GM18505 (cell line): ENCODE results near the gene ZBTB5.
A peak's percentile ranks its signal among the peaks of the same experiment; 100 is the strongest.
"Not testable (repeated sequence)": the region's sequence is repeated elsewhere in the genome, so short reads cannot be mapped to it uniquely, and the experiment has no call there.

Experiments used
- ATAC-seq: cut with Tn5 transposase; IDR thresholded peaks from one replicate; pipeline ENCODE4 v1.9.1; 2021; ENCODE audit not compliant: unreplicated experiment
- POLR2A ChIP-seq: IDR thresholded peaks from 4 replicates; pipeline ENCODE4 v1.6.1; 2011; ENCODE audit warnings: borderline replicate concordance; ENCODE audit not compliant: insufficient read depth, insufficient read length; ENCODE audit errors: extremely low read depth

The ZBTB5 gene

GRCh38 chr9:37465249-37466036, at the start of gene ZBTB5:
Gene ZBTB5, minus strand, starts transcription at chr9:37465450. Its CDS starts 22,899 bp downstream, at chr9:37442551.
- peak; percentile 70 for ATAC-seq

GRCh38 chr9:37514999-37515398, 49.7 kb upstream of the ZBTB5 start:
- TF ChIP-seq POLR2A, result no peak
- no peak for ATAC-seq

More at GRCh38 chr9:37465249-37466036, at the start of gene ZBTB5:
- TF ChIP-seq POLR2A, result peak; percentile 59

GRCh38 chr9:37514415-37514814, 49.2 kb upstream of the ZBTB5 start:
- ATAC-seq, result not testable (repeated sequence)

- ATAC-seq, result no peak
- TF ChIP-seq POLR2A, result no peak
These were observed 47.2 kb upstream of the ZBTB5 start for GRCh38 chr9:37512437-37512836.

- no peak for TF ChIP-seq POLR2A
- no peak for ATAC-seq
These were observed 46.1 kb upstream of the ZBTB5 start for GRCh38 chr9:37511016-37512010.

- not testable (repeated sequence) for ATAC-seq
These were observed 44.8 kb upstream of the ZBTB5 start for GRCh38 chr9:37510053-37510452.

- no peak for TF ChIP-seq POLR2A
- ATAC-seq, result no peak
These were observed 44.3 kb upstream of the ZBTB5 start for GRCh38 chr9:37509536-37509935.

- TF ChIP-seq POLR2A, result no peak
- no peak for ATAC-seq
These were observed 43.6 kb upstream of the ZBTB5 start for GRCh38 chr9:37508834-37509206.

- no peak for ATAC-seq
- no peak for TF ChIP-seq POLR2A
These were observed 43.0 kb upstream of the ZBTB5 start for GRCh38 chr9:37508135-37508833.

GRCh38 chr9:37507566-37508134, 42.4 kb upstream of the ZBTB5 start:
- no peak for TF ChIP-seq POLR2A
- no peak for ATAC-seq

- no peak for ATAC-seq
- TF ChIP-seq POLR2A, result no peak
These were observed 39.4 kb upstream of the ZBTB5 start for GRCh38 chr9:37504605-37505004.

- no peak for TF ChIP-seq POLR2A
- ATAC-seq, result no peak
These were observed 38.5 kb upstream of the ZBTB5 start for GRCh38 chr9:37503736-37504135.
